Measurements from ENCODE around the gene RBM38.
"Not testable (repeated sequence)": the region's sequence is repeated elsewhere in the genome, so short reads cannot be mapped to it uniquely, and the experiment has no call there.

RBM38 gene

GRCh38 chr20:57426831-57427230 lies 35.6 kb downstream of the RBM38 start:
- Histone ChIP-seq H3K27me3 (ENCODE audit: low read depth, low read length) (no peaks in the 10 kb centered on the region), H3K4me1 (ENCODE audit: control insufficient read depth in 1 of 2, insufficient read depth in 2 of 2, low read length in 2 of 2) (no peaks in the 10 kb centered on the region), H3K4me3 (ENCODE audit: low read depth in 1 of 2, low read length in 2 of 2) (no peak overlapping the region), H3K9me3 (ENCODE audit: control insufficient read depth in 1 of 2, low read length in 2 of 2) (no peaks in the 10 kb centered on the region), H3K27ac (ENCODE audit: low read length) (no peak overlapping the region), H3K36me3 (ENCODE audit: control insufficient read depth in 1 of 2, insufficient read depth in 2 of 2, low read length in 2 of 2) (no peaks in the 10 kb centered on the region)

- H3K4me1 ChIP-seq (ENCODE audit: control insufficient read depth in 1 of 2, insufficient read depth in 2 of 2, low read length in 2 of 2): peaks cover 0 to 10% of the 10 kb centered on the region in 2 donors
- H3K36me3 ChIP-seq (ENCODE audit: control insufficient read depth in 1 of 2, insufficient read depth in 2 of 2, low read length in 2 of 2): no peaks in the 10 kb centered on the region
- no peaks in the 10 kb centered on the region for H3K27me3 ChIP-seq (ENCODE audit: low read depth, low read length)
- no peak overlapping the region for H3K4me3 ChIP-seq (ENCODE audit: low read depth in 1 of 2, low read length in 2 of 2)
- no peak overlapping the region for H3K27ac ChIP-seq (ENCODE audit: low read length)
- no peaks in the 10 kb centered on the region for H3K9me3 ChIP-seq (ENCODE audit: control insufficient read depth in 1 of 2, low read length in 2 of 2)
These were observed 37.3 kb downstream of the RBM38 start for GRCh38 chr20:57428324-57429158.

- H3K9me3 ChIP-seq (ENCODE audit: control insufficient read depth in 1 of 2, low read length in 2 of 2): no peaks in the 10 kb centered on the region
- H3K27ac ChIP-seq (ENCODE audit: low read length): no peak overlapping the region
- H3K36me3 ChIP-seq (ENCODE audit: control insufficient read depth in 1 of 2, insufficient read depth in 2 of 2, low read length in 2 of 2): no peaks in the 10 kb centered on the region
- peaks cover 0 to 12% of the 10 kb centered on the region in 2 donors for H3K4me1 ChIP-seq (ENCODE audit: control insufficient read depth in 1 of 2, insufficient read depth in 2 of 2, low read length in 2 of 2)
- H3K4me3 ChIP-seq (ENCODE audit: low read depth in 1 of 2, low read length in 2 of 2): no peak overlapping the region
- no peaks in the 10 kb centered on the region for H3K27me3 ChIP-seq (ENCODE audit: low read depth, low read length)
These were observed 37.9 kb downstream of the RBM38 start for GRCh38 chr20:57429159-57429496.

- Histone ChIP-seq H3K4me3 (ENCODE audit: low read depth in 1 of 2, low read length in 2 of 2) (no peak overlapping the region), H3K27ac (ENCODE audit: low read length) (no peak overlapping the region), H3K4me1 (ENCODE audit: control insufficient read depth in 1 of 2, insufficient read depth in 2 of 2, low read length in 2 of 2) (peaks cover 0 to 12% of the 10 kb centered on the region in 2 donors), H3K27me3 (ENCODE audit: low read depth, low read length) (no peaks in the 10 kb centered on the region), H3K9me3 (ENCODE audit: control insufficient read depth in 1 of 2, low read length in 2 of 2) (no peaks in the 10 kb centered on the region), H3K36me3 (ENCODE audit: control insufficient read depth in 1 of 2, insufficient read depth in 2 of 2, low read length in 2 of 2) (no peaks in the 10 kb centered on the region)
These were observed 38.5 kb downstream of the RBM38 start for GRCh38 chr20:57429580-57430200.

- not testable (repeated sequence) for H3K9me3 ChIP-seq (ENCODE audit: control insufficient read depth in 1 of 2, low read length in 2 of 2); H3K4me3 ChIP-seq (ENCODE audit: low read depth in 1 of 2, low read length in 2 of 2); H3K27me3 ChIP-seq (ENCODE audit: low read depth, low read length); H3K27ac ChIP-seq (ENCODE audit: low read length); H3K36me3 ChIP-seq (ENCODE audit: control insufficient read depth in 1 of 2, insufficient read depth in 2 of 2, low read length in 2 of 2)
- H3K4me1 ChIP-seq (ENCODE audit: control insufficient read depth in 1 of 2, insufficient read depth in 2 of 2, low read length in 2 of 2): peaks cover 0 to 12% of the 10 kb centered on the region in 2 donors
These were observed 39.0 kb downstream of the RBM38 start for GRCh38 chr20:57430201-57430596.

GRCh38 chr20:57431539-57431835 lies 40.3 kb downstream of the RBM38 start:
- Histone ChIP-seq H3K4me3 (ENCODE audit: low read depth in 1 of 2, low read length in 2 of 2) (no peak overlapping the region), H3K27me3 (ENCODE audit: low read depth, low read length) (no peaks in the 10 kb centered on the region), H3K27ac (ENCODE audit: low read length) (no peak overlapping the region), H3K9me3 (ENCODE audit: control insufficient read depth in 1 of 2, low read length in 2 of 2) (no peaks in the 10 kb centered on the region), H3K4me1 (ENCODE audit: control insufficient read depth in 1 of 2, insufficient read depth in 2 of 2, low read length in 2 of 2) (peaks cover 0 to 12% of the 10 kb centered on the region in 2 donors), H3K36me3 (ENCODE audit: control insufficient read depth in 1 of 2, insufficient read depth in 2 of 2, low read length in 2 of 2) (no peaks in the 10 kb centered on the region)

GRCh38 chr20:57432480-57432861 lies 41.3 kb downstream of the RBM38 start:
- no peaks in the 10 kb centered on the region for H3K9me3 ChIP-seq (ENCODE audit: control insufficient read depth in 1 of 2, low read length in 2 of 2)
- H3K27me3 ChIP-seq (ENCODE audit: low read depth, low read length): no peaks in the 10 kb centered on the region
- H3K4me1 ChIP-seq (ENCODE audit: control insufficient read depth in 1 of 2, insufficient read depth in 2 of 2, low read length in 2 of 2): peaks cover 0 to 14% of the 10 kb centered on the region in 2 donors
- H3K27ac ChIP-seq (ENCODE audit: low read length): no peak overlapping the region
- no peak overlapping the region for H3K4me3 ChIP-seq (ENCODE audit: low read depth in 1 of 2, low read length in 2 of 2)
- no peaks in the 10 kb centered on the region for H3K36me3 ChIP-seq (ENCODE audit: control insufficient read depth in 1 of 2, insufficient read depth in 2 of 2, low read length in 2 of 2)

- Histone ChIP-seq H3K27ac (ENCODE audit: low read length) (no peak overlapping the region), H3K36me3 (ENCODE audit: control insufficient read depth in 1 of 2, insufficient read depth in 2 of 2, low read length in 2 of 2) (no peaks in the 10 kb centered on the region), H3K4me1 (ENCODE audit: control insufficient read depth in 1 of 2, insufficient read depth in 2 of 2, low read length in 2 of 2) (peaks cover 0 to 19% of the 10 kb centered on the region in 2 donors), H3K9me3 (ENCODE audit: control insufficient read depth in 1 of 2, low read length in 2 of 2) (no peaks in the 10 kb centered on the region), H3K27me3 (ENCODE audit: low read depth, low read length) (no peaks in the 10 kb centered on the region), H3K4me3 (ENCODE audit: low read depth in 1 of 2, low read length in 2 of 2) (no peak overlapping the region)
These were observed 41.8 kb downstream of the RBM38 start for GRCh38 chr20:57432862-57433491.

GRCh38 chr20:57433657-57434389 lies 42.6 kb downstream of the RBM38 start:
- Histone ChIP-seq H3K27ac (ENCODE audit: low read length) (no peak overlapping the region), H3K4me3 (ENCODE audit: low read depth in 1 of 2, low read length in 2 of 2) (no peak overlapping the region), H3K27me3 (ENCODE audit: low read depth, low read length) (no peaks in the 10 kb centered on the region), H3K9me3 (ENCODE audit: control insufficient read depth in 1 of 2, low read length in 2 of 2) (no peaks in the 10 kb centered on the region), H3K36me3 (ENCODE audit: control insufficient read depth in 1 of 2, insufficient read depth in 2 of 2, low read length in 2 of 2) (no peaks in the 10 kb centered on the region), H3K4me1 (ENCODE audit: control insufficient read depth in 1 of 2, insufficient read depth in 2 of 2, low read length in 2 of 2) (peaks cover 0 to 26% of the 10 kb centered on the region in 2 donors)

GRCh38 chr20:57434390-57434700 lies 43.1 kb downstream of the RBM38 start:
- H3K4me3 ChIP-seq (ENCODE audit: low read depth in 1 of 2, low read length in 2 of 2): no peak overlapping the region
- peaks cover 0 to 26% of the 10 kb centered on the region in 2 donors for H3K4me1 ChIP-seq (ENCODE audit: control insufficient read depth in 1 of 2, insufficient read depth in 2 of 2, low read length in 2 of 2)
- H3K27me3 ChIP-seq (ENCODE audit: low read depth, low read length): no peaks in the 10 kb centered on the region
- H3K27ac ChIP-seq (ENCODE audit: low read length): no peak overlapping the region
- no peaks in the 10 kb centered on the region for H3K36me3 ChIP-seq (ENCODE audit: control insufficient read depth in 1 of 2, insufficient read depth in 2 of 2, low read length in 2 of 2)
- H3K9me3 ChIP-seq (ENCODE audit: control insufficient read depth in 1 of 2, low read length in 2 of 2): no peaks in the 10 kb centered on the region

- Histone ChIP-seq H3K4me1 (ENCODE audit: control insufficient read depth in 1 of 2, insufficient read depth in 2 of 2, low read length in 2 of 2) (peaks cover 2 to 26% of the 10 kb centered on the region in 2 donors), H3K9me3 (ENCODE audit: control insufficient read depth in 1 of 2, low read length in 2 of 2) (no peaks in the 10 kb centered on the region), H3K36me3 (ENCODE audit: control insufficient read depth in 1 of 2, insufficient read depth in 2 of 2, low read length in 2 of 2) (no peaks in the 10 kb centered on the region), H3K27me3 (ENCODE audit: low read depth, low read length) (no peaks in the 10 kb centered on the region), H3K4me3 (ENCODE audit: low read depth in 1 of 2, low read length in 2 of 2) (no peak overlapping the region), H3K27ac (ENCODE audit: low read length) (no peak overlapping the region)
These were observed 43.9 kb downstream of the RBM38 start for GRCh38 chr20:57435105-57435497.

Data from muscle layer of duodenum (tissue), 2 donors.